Fibroblast of pulmonary artery (primary cell): ENCODE data around the gene GZMM.

Experiments used
- DNase-seq: peaks from one replicate; pipeline ENCODE4 v3.0.0-alpha.2; 2010; ENCODE audit warnings: low read depth
- H3K4me3 ChIP-seq: replicated peaks from 2 replicates; pipeline ENCODE4 v1.5.1; 2011; ENCODE audit warnings: low read depth, mild to moderate bottlenecking, control low read depth, low read length, moderate library complexity
- TF ChIP-seq, protein P1 (sequence below): IDR thresholded peaks from 2 replicates; pipeline ENCODE4 v1.5.1; 2011; ENCODE audit warnings: mild to moderate bottlenecking, control low read depth, low read length, inconsistent platforms; ENCODE audit errors: missing control alignments

GZMM gene

DNA sequence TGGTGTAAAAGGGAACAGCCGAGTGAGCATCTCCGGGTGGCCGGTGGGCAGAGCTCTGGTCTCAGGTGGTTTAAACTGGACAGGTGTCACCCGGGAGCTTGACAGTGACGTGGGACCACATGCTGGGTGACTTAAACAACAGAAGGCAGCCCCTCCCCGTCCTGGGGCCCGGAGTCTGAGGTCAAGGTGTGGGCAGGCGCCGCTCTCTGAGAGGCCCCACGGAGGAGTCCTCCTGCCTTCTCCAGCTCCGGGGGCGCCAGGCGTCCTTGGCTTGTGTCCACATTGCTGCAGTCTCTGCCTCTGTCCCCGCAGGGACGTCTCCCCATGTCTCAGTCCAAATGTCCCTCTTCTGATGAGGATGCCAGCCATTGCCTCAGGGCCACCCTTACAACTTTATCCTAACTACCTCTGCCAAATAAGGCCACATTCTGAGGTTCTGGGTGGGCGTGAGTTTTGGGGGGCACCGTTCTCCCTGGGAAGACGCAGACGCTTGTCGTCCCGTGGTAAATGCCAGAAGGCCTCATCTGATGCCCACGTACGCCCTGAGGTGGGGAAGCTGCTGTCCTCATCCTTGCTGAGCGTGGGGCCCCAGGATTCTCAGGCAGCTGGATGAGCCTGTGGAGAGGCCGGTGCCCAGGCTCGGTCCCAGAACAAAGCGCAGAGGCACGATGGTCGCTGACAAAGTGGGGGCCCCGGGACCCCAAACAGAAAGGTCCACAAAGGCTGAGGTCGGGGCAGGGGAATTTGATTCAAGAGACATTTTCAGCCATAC, 12.9 kb downstream of the GZMM start:
- DNase-seq, result no peak
- no peak overlapping the region for H3K4me3 ChIP-seq

DNA sequence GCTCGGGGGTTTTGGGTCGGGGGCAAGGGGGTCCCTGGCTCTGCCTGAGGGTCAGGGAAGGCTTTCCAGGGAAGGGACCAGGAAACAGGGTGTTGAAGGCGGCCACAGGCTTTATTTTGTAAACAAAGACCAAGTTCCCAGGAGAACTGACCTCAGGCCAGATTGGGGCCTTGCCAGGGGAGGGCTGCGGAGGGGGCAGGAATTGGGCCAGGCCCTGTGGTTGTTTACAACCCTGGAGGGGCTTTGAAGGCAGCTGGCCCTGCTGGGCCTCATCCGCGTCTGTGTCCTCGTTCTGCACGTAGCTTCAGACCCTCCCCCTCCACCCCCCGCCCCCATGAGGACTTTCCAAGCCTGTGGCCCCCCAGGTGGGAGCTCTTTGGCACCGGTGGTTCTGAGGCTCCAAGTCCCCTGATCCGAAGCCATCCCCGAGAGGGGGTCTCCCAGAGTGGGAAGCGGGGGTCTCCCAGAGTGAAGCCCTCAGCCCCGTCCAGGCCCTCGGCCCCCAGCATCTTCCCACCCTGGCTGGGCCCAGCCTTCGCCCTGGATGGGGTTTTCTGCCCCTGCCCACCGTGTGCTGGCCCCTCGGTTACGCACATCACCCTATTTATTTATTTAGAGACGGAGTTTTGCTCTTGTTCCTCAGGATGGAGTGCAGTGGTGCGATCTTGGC, 15.1 kb downstream of the GZMM start:
- peak; percentile 57 for DNase-seq
- no peak overlapping the region for H3K4me3 ChIP-seq
- TF ChIP-seq, protein P1, sequence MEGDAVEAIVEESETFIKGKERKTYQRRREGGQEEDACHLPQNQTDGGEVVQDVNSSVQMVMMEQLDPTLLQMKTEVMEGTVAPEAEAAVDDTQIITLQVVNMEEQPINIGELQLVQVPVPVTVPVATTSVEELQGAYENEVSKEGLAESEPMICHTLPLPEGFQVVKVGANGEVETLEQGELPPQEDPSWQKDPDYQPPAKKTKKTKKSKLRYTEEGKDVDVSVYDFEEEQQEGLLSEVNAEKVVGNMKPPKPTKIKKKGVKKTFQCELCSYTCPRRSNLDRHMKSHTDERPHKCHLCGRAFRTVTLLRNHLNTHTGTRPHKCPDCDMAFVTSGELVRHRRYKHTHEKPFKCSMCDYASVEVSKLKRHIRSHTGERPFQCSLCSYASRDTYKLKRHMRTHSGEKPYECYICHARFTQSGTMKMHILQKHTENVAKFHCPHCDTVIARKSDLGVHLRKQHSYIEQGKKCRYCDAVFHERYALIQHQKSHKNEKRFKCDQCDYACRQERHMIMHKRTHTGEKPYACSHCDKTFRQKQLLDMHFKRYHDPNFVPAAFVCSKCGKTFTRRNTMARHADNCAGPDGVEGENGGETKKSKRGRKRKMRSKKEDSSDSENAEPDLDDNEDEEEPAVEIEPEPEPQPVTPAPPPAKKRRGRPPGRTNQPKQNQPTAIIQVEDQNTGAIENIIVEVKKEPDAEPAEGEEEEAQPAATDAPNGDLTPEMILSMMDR, result no peak

More for the DNA sequence above, 12.9 kb downstream of the GZMM start:
- TF ChIP-seq, protein P1, result no peak

DNA sequence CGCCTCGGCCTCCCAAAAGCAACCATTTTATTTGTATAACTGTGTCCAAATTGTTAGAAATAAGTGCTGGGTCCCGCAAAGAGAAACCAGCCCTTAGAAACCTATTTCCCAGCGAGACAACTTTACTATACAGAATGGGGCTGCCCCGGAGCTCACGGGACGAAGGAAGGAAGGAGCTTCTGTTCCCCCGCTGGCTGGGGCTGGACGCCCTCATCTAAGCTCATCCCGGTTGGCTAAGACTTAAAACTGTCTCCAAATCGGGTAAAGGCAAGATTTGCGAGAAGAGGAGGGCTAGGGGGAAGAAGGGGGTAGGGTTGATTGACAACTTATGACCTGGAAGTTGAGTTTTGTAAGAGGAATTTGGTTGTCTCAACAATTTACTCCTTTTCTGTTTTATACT, 16.3 kb downstream of the GZMM start:
- no peak for DNase-seq
- no peak overlapping the region for H3K4me3 ChIP-seq
- TF ChIP-seq, protein P1, result no peak

DNA sequence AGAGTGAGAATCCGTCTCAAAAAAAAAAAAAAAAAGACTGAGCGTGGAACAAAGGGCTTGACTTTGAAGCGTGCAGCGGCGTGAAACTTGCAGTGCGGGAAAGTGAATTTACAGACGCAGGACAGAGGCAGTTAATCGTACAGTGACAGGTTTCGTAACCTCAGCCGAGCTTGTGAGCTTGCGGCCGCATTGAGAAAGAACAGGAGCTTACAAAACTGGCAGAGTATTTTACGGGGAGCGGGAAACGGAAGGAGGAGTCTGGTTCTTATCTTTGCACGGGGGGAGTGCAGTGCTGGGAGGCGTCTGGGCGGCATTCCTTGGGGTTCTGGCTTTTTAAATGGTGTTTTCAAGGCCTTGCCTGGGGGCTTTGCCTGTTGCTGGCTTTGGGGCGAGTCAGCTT, 22.6 kb downstream of the GZMM start:
- peak; percentile 90 for DNase-seq
- H3K4me3 ChIP-seq, result peak overlapping the region; percentile 12
- TF ChIP-seq, protein P1, result no peak

DNA sequence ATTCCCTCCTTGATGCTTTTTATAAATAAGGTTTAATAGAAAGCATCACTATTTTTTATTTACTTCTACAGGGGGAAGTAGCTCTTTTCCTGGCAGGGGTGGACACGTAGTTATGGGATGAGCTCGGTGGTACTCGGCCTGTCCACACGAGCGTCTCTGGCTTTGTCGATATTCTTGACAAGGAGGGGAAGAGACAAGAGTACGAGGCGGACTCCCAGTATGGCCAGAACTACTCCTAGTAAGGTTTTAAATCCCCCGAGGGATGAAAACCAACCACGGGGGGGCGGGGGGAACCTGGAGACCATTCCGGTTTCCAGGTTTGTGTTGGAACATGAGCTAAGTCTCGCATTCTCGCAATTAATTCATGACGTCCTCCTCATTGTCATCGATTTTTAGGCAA, 23.0 kb downstream of the GZMM start:
- DNase-seq, result no peak
- peak overlapping the region; percentile 12 for H3K4me3 ChIP-seq
- TF ChIP-seq, protein P1, result no peak

DNA sequence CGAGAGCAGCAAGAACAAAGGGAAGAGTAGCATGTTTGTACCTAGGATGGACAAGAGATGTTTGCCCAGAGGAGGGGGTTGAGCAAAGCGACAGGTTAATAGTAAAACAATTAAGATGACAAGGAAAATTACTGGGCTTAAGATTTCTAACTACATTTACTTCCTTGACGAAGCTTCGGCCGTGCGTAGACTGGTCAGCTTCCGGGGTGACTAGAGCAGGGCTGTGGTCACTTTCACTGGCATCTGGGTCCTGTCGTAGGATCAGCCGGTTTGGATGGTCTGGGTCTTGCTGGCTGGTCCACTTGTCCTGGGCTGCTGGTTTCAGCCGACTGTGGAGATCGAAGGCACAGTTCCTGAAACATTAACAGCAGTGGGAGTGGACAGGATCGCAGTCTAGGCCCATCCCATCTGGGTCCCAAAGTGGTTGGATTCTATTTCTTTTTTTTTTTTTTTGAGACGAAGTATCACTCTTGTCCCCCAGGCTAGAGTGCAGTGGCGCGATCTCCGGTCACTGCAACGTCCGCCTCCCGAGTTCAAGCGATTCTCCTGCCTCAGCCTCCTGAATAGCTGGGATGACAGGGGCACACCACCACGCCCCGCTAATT, 23.5 kb downstream of the GZMM start:
- H3K4me3 ChIP-seq, result no peak overlapping the region
- TF ChIP-seq, protein P1, result no peak
- no peak for DNase-seq
